HEK293 (cell line): ENCODE measurements around the gene C17orf67.

Experiments
- TRIM28 ChIP-seq: IDR thresholded peaks from 2 replicates; pipeline ENCODE4 v1.6.1; 2011; ENCODE audit warnings: low read length, control low read depth, borderline replicate concordance
- ZBTB6 ChIP-seq: fragments of 450-650 bp; formaldehyde crosslinking; IDR thresholded peaks from 2 replicates; pipeline ENCODE4 v1.5.1; 2017; ENCODE audit warnings: missing biosample characterization, missing genetic modification characterization
- ZNF223 ChIP-seq: fragments of 450-650 bp; formaldehyde crosslinking; IDR thresholded peaks from 2 replicates; pipeline ENCODE4 v1.5.1; 2016; ENCODE audit warnings: missing biosample characterization, missing genetic modification characterization
- ZNF24 ChIP-seq: fragments of 450-650 bp; formaldehyde crosslinking; IDR thresholded peaks from 2 replicates; pipeline ENCODE4 v1.5.1; 2016; ENCODE audit warnings: missing biosample characterization, missing genetic modification characterization
- ZNF37A ChIP-seq: fragments of 450-650 bp; IDR thresholded peaks from 2 replicates; pipeline ENCODE4 v1.5.1; 2018; ENCODE audit warnings: missing biosample characterization, missing genetic modification characterization
- ZNF529 ChIP-seq: fragments of 450-650 bp; formaldehyde crosslinking; IDR thresholded peaks from 2 replicates; pipeline ENCODE4 v1.5.1; 2017; ENCODE audit warnings: missing genetic modification characterization, missing biosample characterization; ENCODE audit not compliant: insufficient replicate concordance
- ZXDB ChIP-seq: fragments of 450-650 bp; formaldehyde crosslinking; IDR thresholded peaks from 2 replicates; pipeline ENCODE4 v1.5.1; 2016; ENCODE audit warnings: missing biosample characterization, missing genetic modification characterization
- TF ChIP-seq, protein P1 (sequence below): fragments of 450-650 bp; formaldehyde crosslinking; IDR thresholded peaks from 2 replicates; pipeline ENCODE4 v1.5.1; 2016; ENCODE audit warnings: missing biosample characterization, missing genetic modification characterization
- TF ChIP-seq, protein P2 (sequence below): fragments of 450-650 bp; formaldehyde crosslinking; IDR thresholded peaks from 2 replicates; pipeline ENCODE4 v1.5.1; 2016; ENCODE audit warnings: missing biosample characterization, missing genetic modification characterization

- TF ChIP-seq ZNF24 (tag by site-specific recombination) (no peak), TRIM28 (no peak), ZNF529 (tag by site-specific recombination) (no peak), ZBTB6 (tag by site-specific recombination) (no peak), ZXDB (tag by site-specific recombination) (no peak), ZNF223 (tag by site-specific recombination) (no peak), ZNF37A (tag by site-specific recombination) (no peak)
- TF ChIP-seq, protein P1, sequence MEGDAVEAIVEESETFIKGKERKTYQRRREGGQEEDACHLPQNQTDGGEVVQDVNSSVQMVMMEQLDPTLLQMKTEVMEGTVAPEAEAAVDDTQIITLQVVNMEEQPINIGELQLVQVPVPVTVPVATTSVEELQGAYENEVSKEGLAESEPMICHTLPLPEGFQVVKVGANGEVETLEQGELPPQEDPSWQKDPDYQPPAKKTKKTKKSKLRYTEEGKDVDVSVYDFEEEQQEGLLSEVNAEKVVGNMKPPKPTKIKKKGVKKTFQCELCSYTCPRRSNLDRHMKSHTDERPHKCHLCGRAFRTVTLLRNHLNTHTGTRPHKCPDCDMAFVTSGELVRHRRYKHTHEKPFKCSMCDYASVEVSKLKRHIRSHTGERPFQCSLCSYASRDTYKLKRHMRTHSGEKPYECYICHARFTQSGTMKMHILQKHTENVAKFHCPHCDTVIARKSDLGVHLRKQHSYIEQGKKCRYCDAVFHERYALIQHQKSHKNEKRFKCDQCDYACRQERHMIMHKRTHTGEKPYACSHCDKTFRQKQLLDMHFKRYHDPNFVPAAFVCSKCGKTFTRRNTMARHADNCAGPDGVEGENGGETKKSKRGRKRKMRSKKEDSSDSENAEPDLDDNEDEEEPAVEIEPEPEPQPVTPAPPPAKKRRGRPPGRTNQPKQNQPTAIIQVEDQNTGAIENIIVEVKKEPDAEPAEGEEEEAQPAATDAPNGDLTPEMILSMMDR (tag by site-specific recombination), result no peak
- TF ChIP-seq, protein P2, sequence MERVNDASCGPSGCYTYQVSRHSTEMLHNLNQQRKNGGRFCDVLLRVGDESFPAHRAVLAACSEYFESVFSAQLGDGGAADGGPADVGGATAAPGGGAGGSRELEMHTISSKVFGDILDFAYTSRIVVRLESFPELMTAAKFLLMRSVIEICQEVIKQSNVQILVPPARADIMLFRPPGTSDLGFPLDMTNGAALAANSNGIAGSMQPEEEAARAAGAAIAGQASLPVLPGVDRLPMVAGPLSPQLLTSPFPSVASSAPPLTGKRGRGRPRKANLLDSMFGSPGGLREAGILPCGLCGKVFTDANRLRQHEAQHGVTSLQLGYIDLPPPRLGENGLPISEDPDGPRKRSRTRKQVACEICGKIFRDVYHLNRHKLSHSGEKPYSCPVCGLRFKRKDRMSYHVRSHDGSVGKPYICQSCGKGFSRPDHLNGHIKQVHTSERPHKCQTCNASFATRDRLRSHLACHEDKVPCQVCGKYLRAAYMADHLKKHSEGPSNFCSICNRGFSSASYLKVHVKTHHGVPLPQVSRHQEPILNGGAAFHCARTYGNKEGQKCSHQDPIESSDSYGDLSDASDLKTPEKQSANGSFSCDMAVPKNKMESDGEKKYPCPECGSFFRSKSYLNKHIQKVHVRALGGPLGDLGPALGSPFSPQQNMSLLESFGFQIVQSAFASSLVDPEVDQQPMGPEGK, result no peak
Observed at GRCh38 chr17:56792267-56792666, 41.5 kb downstream of the C17orf67 start.
